ENCODE results near the gene INPP5A.

- TF ChIP-seq EZH2 (IDR thresholded peaks at IDR 0.05; ENCODE audit: low read length, unreplicated experiment): no peak
- TF ChIP-seq CTCF (conservative IDR thresholded peaks at IDR 0.05; ENCODE audit: low read depth, low read length): no peak
Measured at GRCh38 chr10:132748545-132749370, 211.2 kb downstream of the INPP5A start.

Data from PC-3 (cell line).